GM12878 (cell line): Measurements from ENCODE around the gene ETV3L. TPM values are rescaled to one million over a fixed set of nuclear protein-coding genes. Genes with fewer than 3 reads are reported as not detected.

Experiments
- ATAC-seq: fragments of 200-7000 bp; cut with Tn5 transposase; 3 replicates; pipeline ENCODE4 v1.9.1; 2020; ENCODE audit warnings: mild to moderate bottlenecking, moderate library complexity
- BruUV-seq: library from RNA; stranded (reverse); fragments of 400-500 nt; replicated peaks from 2 replicates; lab custom pipeline; 2021; lab: Mats Ljungman, UMichigan
- CTCF ChIA-PET: fragments of 300-600 bp; sonication (Branson Sonifier 250); formaldehyde crosslinking; extraction: SDS; loops from one replicate; lab custom pipeline; 2021; ENCODE audit warnings: inconsistent platforms; lab: Yijun Ruan, JAX
- POLR2A ChIA-PET: fragments of 350-600 bp; formaldehyde crosslinking; extraction: SDS; loops from one replicate; lab custom pipeline; 2021; ENCODE audit warnings: inconsistent platforms; lab: Charles Lee
- RAD21 ChIA-PET: fragments of 300-600 bp; sonication (Branson Sonifier 250); formaldehyde crosslinking; loops from one replicate; lab custom pipeline; 2023; ENCODE audit warnings: antibody characterized with exemption; ENCODE audit not compliant: unreplicated experiment; lab: Charles Lee
- SMC1A ChIA-PET: fragments of 300-600 bp; sonication (Branson Sonifier 250); formaldehyde crosslinking; loops from one replicate; lab custom pipeline; 2023; ENCODE audit not compliant: unreplicated experiment, uncharacterized antibody; lab: Charles Lee
- DNase-seq: peaks from one replicate; pipeline ENCODE4 v3.0.0-alpha.2; 2011; ENCODE audit warnings: low read depth, low spot score
- FAIRE-seq: peaks from 3 replicates; lab custom pipeline; 2011; peaks lifted over from hg19 to GRCh38; lab: Jason Lieb, UNC
- H2AFZ ChIP-seq: 2 replicates; pipeline ENCODE4 v1.6.0; 2011; ENCODE audit warnings: low read depth, low read length, control low read depth; ENCODE audit not compliant: control insufficient read depth
- H3K27ac ChIP-seq: 2 replicates; pipeline ENCODE4 v1.5.1; 2011; ENCODE audit warnings: control low read depth; ENCODE audit not compliant: control insufficient read depth, insufficient read depth
- H3K27me3 ChIP-seq, 2 experiments: replicated peaks in 1 of 2; 2 replicates each; pipeline versions ENCODE4 v1.6.0 to v1.6.1; 2011; ENCODE audit warnings: low read length in 1 of 2; ENCODE audit not compliant: control insufficient read depth in 2 of 2, insufficient read depth in 2 of 2
- H3K36me3 ChIP-seq, 2 experiments: 2 replicates each; pipeline ENCODE4 v1.5.1; 2011; ENCODE audit warnings: low read length in 1 of 2; ENCODE audit not compliant: control insufficient read depth in 2 of 2, insufficient read depth in 2 of 2
- H3K4me1 ChIP-seq: 2 replicates; pipeline ENCODE4 v1.6.1; 2011; ENCODE audit warnings: mild to moderate bottlenecking, low read length, moderate library complexity, mixed read lengths; ENCODE audit not compliant: control insufficient read depth, insufficient read depth
- H3K4me2 ChIP-seq: 2 replicates; pipeline ENCODE4 v1.6.0; 2011; ENCODE audit warnings: control low read depth; ENCODE audit not compliant: control insufficient read depth, insufficient read depth
- H3K4me3 ChIP-seq: fragments of 200-600 bp; sonication (generic); 2 replicates; pipeline ENCODE4 v1.5.1; 2016
- H3K79me2 ChIP-seq: 2 replicates; pipeline ENCODE4 v1.6.0; 2011; ENCODE audit warnings: low read length; ENCODE audit not compliant: control insufficient read depth, insufficient read depth
- H3K9ac ChIP-seq: 2 replicates; pipeline ENCODE4 v1.8.0; 2011; ENCODE audit warnings: low read length, control low read depth, mixed read lengths; ENCODE audit not compliant: control insufficient read depth, insufficient read depth
- H3K9me3 ChIP-seq: replicated peaks from 3 replicates; pipeline ENCODE4 v1.5.1; 2011; ENCODE audit warnings: mild to moderate bottlenecking, low read length; ENCODE audit not compliant: control insufficient read depth, insufficient read depth
- H4K20me1 ChIP-seq: 2 replicates; pipeline ENCODE4 v1.6.0; 2011; ENCODE audit not compliant: control insufficient read depth, insufficient read depth
- BCL11A ChIP-seq: IDR thresholded peaks from 2 replicates; pipeline ENCODE4 v1.6.1; 2011; ENCODE audit warnings: low read depth, low read length
- EED ChIP-seq: sonication (generic); IDR thresholded peaks from 2 replicates; pipeline ENCODE4 v1.6.1; 2016; ENCODE audit warnings: antibody characterized with exemption, low read depth
- IKZF2 ChIP-seq, 2 experiments: fragments of 450-650 bp; IDR thresholded peaks; 2 replicates each; pipeline ENCODE4 v1.6.1; 2017; ENCODE audit warnings: mild to moderate bottlenecking in 2 of 2, moderate library complexity in 2 of 2
- MXI1 ChIP-seq: fragments of 150-350 bp; IDR thresholded peaks from 2 replicates; pipeline ENCODE4 v1.6.1; 2011; ENCODE audit warnings: low read depth, mild to moderate bottlenecking, inconsistent platforms, low read length, improper control_type of control experiment
- NBN ChIP-seq: fragments of 450-650 bp; IDR thresholded peaks from 2 replicates; pipeline ENCODE4 v1.6.1; 2016
- RAD51 ChIP-seq: fragments of 450-650 bp; IDR thresholded peaks from 2 replicates; pipeline ENCODE4 v1.6.1; 2016; ENCODE audit warnings: moderate library complexity, mild to moderate bottlenecking, inconsistent platforms
- RELB ChIP-seq: fragments of 450-650 bp; IDR thresholded peaks from 2 replicates; pipeline ENCODE4 v1.6.1; 2017; ENCODE audit warnings: low read depth, mild to moderate bottlenecking, moderate library complexity
- SIN3A ChIP-seq: IDR thresholded peaks from 2 replicates; pipeline ENCODE4 v1.6.1; 2012; ENCODE audit warnings: low read depth, low read length, improper control_type of control experiment
- ZBED1 ChIP-seq: IDR thresholded peaks from 2 replicates; pipeline ENCODE4 v1.6.1; 2016; ENCODE audit warnings: borderline replicate concordance
- WGBS: methylation state at CpG from one replicate; pipeline ENCODE4 v1.1.6; 2016; ENCODE audit warnings: low lambda C conversion rate; ENCODE audit not compliant: insufficient replicate concordance, insufficient coverage; ENCODE audit errors: missing lambda C conversion rate; 5-methylcytosine and 5-hydroxymethylcytosine counted together
- in situ Hi-C: fragments of 300-500 bp; cut with MboI; formaldehyde crosslinking; loops from 9 replicates; pipeline ENCODE4 v1.14.3; 2018; ENCODE audit warnings: mixed read lengths
- intact Hi-C: fragments of 100-400 bp; cut with micrococcal nuclease; formaldehyde crosslinking; loops from one replicate; pipeline ENCODE4 v1.14.2; 2022; ENCODE audit not compliant: unreplicated experiment
- polyA plus RNA-seq, 11 experiments: library from polyadenylated mRNA; depleted of rRNA in 4 of 11; unstranded in 6 of 11; stranded (reverse) in 5 of 11; fragments of >200 nt; fragmentation: Nextera tagmentation in 4 of 11; fragmentation: Illumina TruSeq in 1 of 11; extraction: Ambion mirVana in 4 of 11; extraction: Trizol in 1 of 11; gene quantifications; 1 replicate in 1 of 11; 2 replicates in 10 of 11; pipeline versions ENCODE4 v1.2.1 to v1.2.3, GENCODE V29; 2011 to 2016; ENCODE audit warnings: inconsistent platforms in 2 of 11, missing spikeins in 2 of 11, low read depth in 1 of 11
- total RNA-seq, 4 experiments: library from RNA; depleted of rRNA in 3 of 4; stranded (reverse); fragments of >200 nt in 3 of 4; fragmentation: Illumina TruSeq in 1 of 4; extraction: Trizol in 1 of 4; gene quantifications; 2 replicates each; pipeline versions ENCODE4 v1.2.1 to v1.2.3, GENCODE V29; 2013 to 2021
- TF ChIP-seq, protein P1 (sequence below): fragments of 450-650 bp; IDR thresholded peaks from 2 replicates; pipeline ENCODE4 v1.6.1; 2016; ENCODE audit warnings: mild to moderate bottlenecking
- TF ChIP-seq, protein P2 (sequence below): fragments of 450-650 bp; IDR thresholded peaks from 2 replicates; pipeline ENCODE4 v1.6.1; 2017; ENCODE audit warnings: mild to moderate bottlenecking, moderate library complexity

ETV3L gene
- total and polyA plus RNA-seq, 10 of the 15 experiments (the other 5 are each of a cell fraction or from before 2014, with no cell fraction given): 0.03 to 1.3 (median 0.44) TPM

DNA sequence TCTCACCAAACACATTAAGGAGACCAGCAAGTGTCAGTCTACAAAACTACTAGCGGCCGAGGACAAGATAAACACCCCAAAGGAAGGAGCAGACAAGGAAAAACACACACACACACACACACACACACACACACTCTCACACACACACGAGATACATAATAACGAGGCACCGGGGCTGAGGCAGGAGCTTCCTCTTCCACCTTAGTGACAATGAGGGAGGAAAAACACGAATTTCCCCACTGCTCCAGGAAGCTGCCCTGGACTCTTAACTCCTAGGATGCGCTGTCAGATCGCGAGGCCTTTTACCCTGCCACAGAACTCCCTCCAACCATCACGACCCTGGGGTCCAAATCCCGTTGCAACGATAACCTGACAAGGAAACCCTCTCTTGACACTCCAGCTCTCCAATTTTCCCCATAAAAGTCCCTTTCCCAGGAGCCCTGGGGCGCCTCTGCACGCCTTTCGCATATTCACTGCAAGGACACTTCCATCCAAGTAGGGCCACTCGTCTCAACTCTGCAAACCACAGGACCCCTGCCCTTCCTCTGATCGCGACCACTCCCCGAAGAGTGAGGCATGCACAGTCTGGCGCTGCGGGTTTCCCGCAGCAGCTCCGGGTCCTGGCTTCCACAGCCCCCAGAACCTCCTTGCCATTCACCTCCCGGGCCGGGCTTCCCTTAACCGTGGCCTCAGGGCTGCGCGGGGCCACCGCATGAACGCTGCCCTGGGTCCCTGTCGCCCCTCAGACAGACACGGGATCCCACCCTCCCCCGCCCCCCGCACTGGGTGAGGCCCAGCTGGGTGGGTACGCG lies 38.0 kb upstream of the ETV3L start:
- TF ChIP-seq BCL11A (no peak), RELB (0 out of 2 replicates have a peak, but pooled peaks have one; percentile 30), MXI1 (0 out of 2 replicates have a peak, but pooled peaks have one; percentile 18), IKZF2 (IDR thresholded peaks at IDR 0.05) (peak; percentile 65 to 68), RAD51 (peak; percentile 12; the same call in 1 of the 2 replicates), NBN (peak; percentile 56; the same call in 1 of the 2 replicates), ZBED1 (no peak), EED (peak; percentile 28; the same call in 1 of the 2 replicates), SIN3A (0 out of 2 replicates have a peak, but pooled peaks have one; percentile 16)
- TF ChIP-seq, protein P1, sequence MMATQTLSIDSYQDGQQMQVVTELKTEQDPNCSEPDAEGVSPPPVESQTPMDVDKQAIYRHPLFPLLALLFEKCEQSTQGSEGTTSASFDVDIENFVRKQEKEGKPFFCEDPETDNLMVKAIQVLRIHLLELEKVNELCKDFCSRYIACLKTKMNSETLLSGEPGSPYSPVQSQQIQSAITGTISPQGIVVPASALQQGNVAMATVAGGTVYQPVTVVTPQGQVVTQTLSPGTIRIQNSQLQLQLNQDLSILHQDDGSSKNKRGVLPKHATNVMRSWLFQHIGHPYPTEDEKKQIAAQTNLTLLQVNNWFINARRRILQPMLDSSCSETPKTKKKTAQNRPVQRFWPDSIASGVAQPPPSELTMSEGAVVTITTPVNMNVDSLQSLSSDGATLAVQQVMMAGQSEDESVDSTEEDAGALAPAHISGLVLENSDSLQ: 0 out of 2 replicates have a peak, but pooled peaks have one; percentile 21
- TF ChIP-seq, protein P2, sequence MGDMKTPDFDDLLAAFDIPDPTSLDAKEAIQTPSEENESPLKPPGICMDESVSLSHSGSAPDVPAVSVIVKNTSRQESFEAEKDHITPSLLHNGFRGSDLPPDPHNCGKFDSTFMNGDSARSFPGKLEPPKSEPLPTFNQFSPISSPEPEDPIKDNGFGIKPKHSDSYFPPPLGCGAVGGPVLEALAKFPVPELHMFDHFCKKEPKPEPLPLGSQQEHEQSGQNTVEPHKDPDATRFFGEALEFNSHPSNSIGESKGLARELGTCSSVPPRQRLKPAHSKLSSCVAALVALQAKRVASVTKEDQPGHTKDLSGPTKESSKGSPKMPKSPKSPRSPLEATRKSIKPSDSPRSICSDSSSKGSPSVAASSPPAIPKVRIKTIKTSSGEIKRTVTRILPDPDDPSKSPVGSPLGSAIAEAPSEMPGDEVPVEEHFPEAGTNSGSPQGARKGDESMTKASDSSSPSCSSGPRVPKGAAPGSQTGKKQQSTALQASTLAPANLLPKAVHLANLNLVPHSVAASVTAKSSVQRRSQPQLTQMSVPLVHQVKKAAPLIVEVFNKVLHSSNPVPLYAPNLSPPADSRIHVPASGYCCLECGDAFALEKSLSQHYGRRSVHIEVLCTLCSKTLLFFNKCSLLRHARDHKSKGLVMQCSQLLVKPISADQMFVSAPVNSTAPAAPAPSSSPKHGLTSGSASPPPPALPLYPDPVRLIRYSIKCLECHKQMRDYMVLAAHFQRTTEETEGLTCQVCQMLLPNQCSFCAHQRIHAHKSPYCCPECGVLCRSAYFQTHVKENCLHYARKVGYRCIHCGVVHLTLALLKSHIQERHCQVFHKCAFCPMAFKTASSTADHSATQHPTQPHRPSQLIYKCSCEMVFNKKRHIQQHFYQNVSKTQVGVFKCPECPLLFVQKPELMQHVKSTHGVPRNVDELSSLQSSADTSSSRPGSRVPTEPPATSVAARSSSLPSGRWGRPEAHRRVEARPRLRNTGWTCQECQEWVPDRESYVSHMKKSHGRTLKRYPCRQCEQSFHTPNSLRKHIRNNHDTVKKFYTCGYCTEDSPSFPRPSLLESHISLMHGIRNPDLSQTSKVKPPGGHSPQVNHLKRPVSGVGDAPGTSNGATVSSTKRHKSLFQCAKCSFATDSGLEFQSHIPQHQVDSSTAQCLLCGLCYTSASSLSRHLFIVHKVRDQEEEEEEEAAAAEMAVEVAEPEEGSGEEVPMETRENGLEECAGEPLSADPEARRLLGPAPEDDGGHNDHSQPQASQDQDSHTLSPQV: no peak
- FAIRE-seq (no peak), ATAC-seq (peak; percentile 26; the same call in 2 of the 3 replicates), DNase-seq (no peak)
- CTCF ChIA-PET: interaction anchor here (0.6 to 5.3 kb wide), 4 partner anchors 15 to 93 kb away, joined by 3 to 74 read pairs (median 32); no protein-coding TSS in a partner anchor
- H3K4me2 ChIP-seq: peak overlapping the region; percentile 88
- no peaks in the 10 kb centered on the region for H3K9me3 ChIP-seq
- peak overlapping the region; percentile 87 for H3K9ac ChIP-seq
- SMC1A ChIA-PET: interaction anchor here (0.6 to 8.3 kb wide), 6 partner anchors 10 to 98 kb away, joined by 3 to 65 read pairs (median 10); no protein-coding TSS in a partner anchor
- H3K36me3 ChIP-seq: peaks cover 2 to 8% of the 10 kb centered on the region in 2 experiments; a peak in 3 of 4 replicates
- H4K20me1 ChIP-seq: no peaks in the 10 kb centered on the region; the same call in 1 of the 2 replicates
- no peaks in the 10 kb centered on the region for H3K27me3 ChIP-seq
- H3K79me2 ChIP-seq: peaks cover 29% of the 10 kb centered on the region
- RAD21 ChIA-PET: interaction anchor here (0.6 to 5.7 kb wide), 4 partner anchors 17 to 48 kb away, joined by 4 to 54 read pairs (median 4); no protein-coding TSS in a partner anchor
- TSS peak; percentile 60 for BruUV-seq
- intact Hi-C loops: loop anchor here (5.0 kb wide), 1 partner anchor 45 kb away; no protein-coding TSS in a partner anchor
- H3K27ac ChIP-seq: peak overlapping the region; percentile 66
- peak overlapping the region; percentile 71 for H2AFZ ChIP-seq
- in situ Hi-C loops: no loop called here
- POLR2A ChIA-PET: interaction anchor here (0.6 to 2.2 kb wide), 4 partner anchors 16 to 94 kb away, joined by 3 to 12 read pairs (median 4); no protein-coding TSS in a partner anchor
- 1% methylated on average over 26 of the region's 36 CpGs for WGBS
- H3K4me1 ChIP-seq: peaks cover 13% of the 10 kb centered on the region; the same call in 1 of the 2 replicates
- H3K4me3 ChIP-seq: peak overlapping the region; percentile 96
